ENCODE measurements around the gene BRF1.

GRCh38 chr14:105286759-105287144 lies 14.0 kb downstream of the BRF1 start:
- TF ChIP-seq CTCF (IDR thresholded peaks at IDR 0.05; ENCODE audit: poor library complexity) (no peak), EZH2 (IDR thresholded peaks at IDR 0.05; ENCODE audit: borderline replicate concordance) (no peak), EZH2phosphoT487 (IDR thresholded peaks at IDR 0.05; ENCODE audit: low read depth, severe bottlenecking, unreplicated experiment) (no peak)

Data from hepatocyte (in vitro differentiated cells).